Activated CD4-positive, CD25-positive, alpha-beta regulatory T cell treated with anti-CD3 and anti-CD28 coated beads, Interleukin-2, amount 50 U/mL, for 24 hours (primary cell): ENCODE results near the gene CEMIP2.
"Not testable (repeated sequence)": the region's sequence is repeated elsewhere in the genome, so short reads cannot be mapped to it uniquely, and the experiment has no call there.

Source experiments
- ATAC-seq, 2 donors: fragments of 150-1000 bp; cut with Tn5 transposase; one replicate each; pipeline ENCODE4 v1.10.0; 2021; ENCODE audit warnings: mild to moderate bottlenecking in 1 of 2, moderate library complexity in 1 of 2

The CEMIP2 gene

GRCh38 chr9:71704796-71705195, 63.5 kb downstream of the CEMIP2 start:
- ATAC-seq = no peak

GRCh38 chr9:71703172-71703872, 65.0 kb downstream of the CEMIP2 start:
- no peak for ATAC-seq

GRCh38 chr9:71697882-71698281, 70.4 kb downstream of the CEMIP2 start:
- no peak for ATAC-seq

- no peak for ATAC-seq
Measured at GRCh38 chr9:71694332-71694731, 74.0 kb downstream of the CEMIP2 start.

- ATAC-seq = no peak
Measured at GRCh38 chr9:71693607-71694006, 74.7 kb downstream of the CEMIP2 start.

- no peak for ATAC-seq
Measured at GRCh38 chr9:71692337-71692736, 76.0 kb downstream of the CEMIP2 start.

GRCh38 chr9:71691576-71691975, 76.7 kb downstream of the CEMIP2 start:
- ATAC-seq = not testable (repeated sequence)

GRCh38 chr9:71690689-71691435, 77.5 kb downstream of the CEMIP2 start:
- ATAC-seq = no peak

- ATAC-seq = no peak
Measured at GRCh38 chr9:71690063-71690688, 78.1 kb downstream of the CEMIP2 start.

- no peak for ATAC-seq
Measured at GRCh38 chr9:71687676-71688075, 80.6 kb downstream of the CEMIP2 start.

- no peak for ATAC-seq
Measured at GRCh38 chr9:71685988-71686387, 82.3 kb downstream of the CEMIP2 start.

GRCh38 chr9:71685394-71685793, 82.9 kb downstream of the CEMIP2 start:
- peak; percentile 57 to 60 for ATAC-seq

- no peak for ATAC-seq
Measured at GRCh38 chr9:71684566-71684965, 83.7 kb downstream of the CEMIP2 start.

GRCh38 chr9:71683598-71684235, 84.6 kb downstream of the CEMIP2 start:
- ATAC-seq = no peak

GRCh38 chr9:71681708-71682272, 86.5 kb downstream of the CEMIP2 start:
- ATAC-seq = no peak

GRCh38 chr9:71681104-71681707, 87.1 kb downstream of the CEMIP2 start:
- no peak for ATAC-seq

GRCh38 chr9:71680189-71680980, 87.9 kb downstream of the CEMIP2 start:
- no peak for ATAC-seq

GRCh38 chr9:71678999-71679398, 89.3 kb downstream of the CEMIP2 start:
- no peak for ATAC-seq

GRCh38 chr9:71677209-71677608, 91.1 kb downstream of the CEMIP2 start:
- no peak for ATAC-seq

GRCh38 chr9:71676460-71676859, 91.9 kb downstream of the CEMIP2 start:
- no peak for ATAC-seq

- ATAC-seq = no peak
Measured at GRCh38 chr9:71675857-71676165, 92.5 kb downstream of the CEMIP2 start.
